Effector CD8-positive, alpha-beta T cell (primary cell): ENCODE data around the gene SLC35B3.
"Not testable (repeated sequence)": the region's sequence is repeated elsewhere in the genome, so short reads cannot be mapped to it uniquely, and the experiment has no call there.

Experiments
- DNase-seq: peaks from one replicate; lab custom pipeline; 2025; lab: John Stamatoyannopoulos, UW

SLC35B3 gene

DNA sequence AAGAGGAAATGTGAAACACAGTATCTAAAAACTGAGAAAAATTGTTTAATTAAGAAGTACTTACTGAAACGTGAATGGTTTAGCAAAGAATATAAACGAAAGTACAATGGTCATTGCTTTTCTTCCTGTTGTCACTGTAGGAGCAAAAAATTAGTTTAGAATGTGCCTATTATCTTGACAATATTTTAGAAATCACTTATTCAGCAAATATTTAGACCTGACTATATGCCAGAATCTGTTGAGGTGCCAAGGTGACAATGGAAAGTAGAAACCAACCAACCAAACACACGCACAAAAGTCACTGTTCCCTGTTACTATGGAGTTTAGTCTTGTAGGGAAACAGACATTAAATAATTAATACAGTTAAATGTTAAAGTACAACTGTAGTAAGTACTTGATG, 20.5 kb downstream of the SLC35B3 start:
- no peak for DNase-seq

DNA sequence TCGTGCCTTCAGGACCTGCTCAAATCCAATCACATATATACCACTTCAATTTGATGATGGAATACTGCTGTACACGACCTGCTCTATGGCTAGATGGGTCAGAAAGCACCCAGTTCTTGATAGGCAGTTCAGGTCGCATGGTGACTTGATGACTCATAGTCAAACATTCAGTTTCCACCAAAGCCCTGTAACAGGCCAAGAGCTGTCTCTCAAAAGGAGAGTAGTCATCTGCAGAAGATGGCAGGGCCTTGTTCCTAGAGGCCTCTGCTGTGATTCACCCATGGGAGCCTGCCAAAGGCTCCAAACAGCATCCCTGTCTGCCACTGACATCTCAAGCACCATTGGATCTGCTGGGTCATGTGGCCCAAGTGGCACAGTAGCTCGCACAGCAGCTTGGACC, 29.4 kb downstream of the SLC35B3 start:
- not testable (repeated sequence) for DNase-seq

DNA sequence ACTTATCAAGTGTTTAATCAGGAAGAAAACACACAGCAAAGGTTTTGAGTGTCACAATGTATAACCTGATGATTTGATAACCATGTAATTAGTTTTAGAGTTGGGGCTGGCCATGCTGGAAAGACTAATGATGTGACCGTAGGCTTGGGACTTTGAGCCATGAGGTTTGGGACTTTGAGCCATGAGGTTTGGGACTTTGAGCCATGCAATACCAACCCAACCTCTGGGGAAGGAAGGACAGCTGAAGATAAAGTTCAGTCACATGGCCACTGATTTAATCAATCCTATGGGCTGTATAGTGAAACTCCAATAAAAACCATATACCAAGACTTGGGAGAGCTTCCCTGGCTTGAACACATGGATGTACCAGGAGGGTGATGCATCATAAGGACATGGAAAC, 32.8 kb downstream of the SLC35B3 start:
- no peak for DNase-seq

DNA sequence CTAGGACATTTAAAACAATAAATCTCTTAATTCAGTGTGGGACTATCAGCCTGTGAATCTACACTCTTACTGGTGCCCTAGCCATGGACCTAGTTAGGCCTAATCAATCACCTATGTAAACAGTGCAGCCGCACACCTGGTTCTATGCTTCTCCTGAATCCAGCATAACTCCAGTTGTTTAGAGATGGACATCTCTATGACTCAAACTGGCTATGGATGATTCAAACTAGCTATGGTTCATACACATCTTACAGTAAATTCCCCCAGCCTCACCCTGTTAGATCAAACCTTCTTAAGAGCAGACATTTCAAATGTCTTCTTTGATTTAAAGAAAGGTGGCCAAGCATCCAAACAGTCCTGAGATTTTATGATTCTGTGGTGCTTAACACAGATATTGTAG, 34.7 kb downstream of the SLC35B3 start:
- DNase-seq: no peak

DNA sequence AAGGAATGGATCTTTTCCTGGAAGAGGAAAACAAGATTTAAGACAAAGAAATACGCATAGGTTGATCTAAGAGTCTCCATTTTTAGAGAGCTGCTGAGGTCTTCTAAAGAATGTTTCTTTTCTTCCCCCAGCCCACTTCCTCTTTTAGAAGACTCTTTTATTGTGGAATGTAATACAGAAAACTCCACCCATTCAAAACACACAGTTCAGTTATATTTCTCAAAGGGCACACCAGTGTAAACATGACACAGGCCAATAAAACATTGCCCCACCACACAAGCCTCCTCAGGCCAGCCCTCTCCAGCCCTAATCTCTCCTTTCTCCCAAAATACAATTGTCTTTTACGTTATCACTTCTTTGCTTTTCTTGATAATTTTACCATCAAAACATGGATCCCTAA, 42.8 kb downstream of the SLC35B3 start:
- no peak for DNase-seq

DNA sequence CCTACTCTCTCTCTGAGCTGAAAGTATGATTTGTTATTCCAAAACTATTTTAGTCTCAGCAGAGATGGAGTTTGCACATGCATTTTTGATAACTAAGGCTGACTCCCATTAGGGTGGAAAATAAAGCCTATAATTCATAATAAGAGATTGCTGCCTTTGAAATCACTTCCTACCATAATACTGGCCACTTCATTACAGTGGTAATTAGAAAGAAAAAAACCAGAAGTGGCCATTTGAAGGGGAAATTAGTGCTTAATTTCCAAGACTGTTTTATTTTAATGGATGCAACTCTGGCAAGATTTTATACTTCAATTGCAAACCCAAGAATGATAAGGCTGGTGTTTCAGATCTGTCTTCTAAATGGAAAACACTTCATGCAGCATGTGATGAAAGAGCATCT, 43.4 kb downstream of the SLC35B3 start:
- no peak for DNase-seq

DNA sequence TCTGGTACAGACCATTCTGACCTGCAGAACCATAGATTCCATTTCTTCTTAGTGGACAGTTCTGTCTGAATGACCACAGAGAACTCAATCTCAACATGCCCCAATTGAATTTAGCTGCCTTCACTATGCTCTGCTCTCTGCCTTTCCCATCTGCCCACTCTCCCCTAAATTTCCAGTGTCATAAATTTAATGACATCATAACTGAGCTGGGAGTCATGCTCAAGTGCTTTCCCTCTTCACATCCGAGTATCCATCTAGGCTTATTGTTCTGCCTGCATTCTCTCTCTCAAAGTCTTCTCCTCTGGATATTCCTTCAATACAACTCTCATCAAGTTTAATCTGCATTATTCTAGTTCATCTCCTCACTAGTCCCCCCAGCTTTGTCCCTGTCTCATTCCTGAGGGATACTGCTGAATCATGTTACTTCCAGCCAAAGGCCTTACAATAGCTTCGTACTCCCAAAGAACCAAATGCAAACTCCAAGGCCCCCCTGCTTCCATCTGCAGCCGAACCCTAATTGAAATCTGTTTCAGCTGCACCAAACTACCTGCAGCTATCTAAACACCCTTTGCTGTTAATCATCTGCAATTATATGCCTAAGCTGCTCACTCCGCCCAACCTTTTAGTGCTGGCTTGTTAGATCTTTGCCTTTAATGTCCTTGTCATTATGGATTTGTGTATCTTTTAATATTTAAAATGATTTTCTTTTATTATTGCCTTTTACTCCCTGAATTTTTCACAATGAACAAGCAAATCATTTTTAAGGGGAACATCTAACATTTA, 46.1 kb downstream of the SLC35B3 start:
- DNase-seq: no peak

DNA sequence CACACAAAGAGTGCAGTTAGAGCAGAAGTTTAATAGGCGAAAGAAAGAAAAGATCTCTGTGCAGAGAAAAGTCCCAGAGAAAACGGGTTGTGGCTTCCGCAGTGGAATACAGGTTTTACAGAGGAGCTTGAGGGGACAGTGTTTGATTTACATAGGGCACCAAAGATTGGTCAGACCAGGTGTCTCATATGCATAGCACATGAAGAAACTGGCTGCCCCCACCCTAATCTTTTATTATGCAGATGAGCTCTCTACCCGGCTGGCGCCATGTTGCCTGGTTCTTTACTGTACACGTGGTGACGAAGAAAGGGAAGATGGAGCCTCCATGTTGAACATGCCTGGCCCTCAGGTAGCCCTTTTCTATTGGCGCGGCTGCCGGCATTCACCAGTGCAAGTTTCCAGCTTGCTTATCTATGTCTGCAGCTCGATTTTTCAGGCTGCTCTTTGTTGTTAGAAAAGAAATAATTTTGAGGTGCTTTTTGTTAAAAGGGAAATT, 47.4 kb downstream of the SLC35B3 start:
- DNase-seq: no peak

DNA sequence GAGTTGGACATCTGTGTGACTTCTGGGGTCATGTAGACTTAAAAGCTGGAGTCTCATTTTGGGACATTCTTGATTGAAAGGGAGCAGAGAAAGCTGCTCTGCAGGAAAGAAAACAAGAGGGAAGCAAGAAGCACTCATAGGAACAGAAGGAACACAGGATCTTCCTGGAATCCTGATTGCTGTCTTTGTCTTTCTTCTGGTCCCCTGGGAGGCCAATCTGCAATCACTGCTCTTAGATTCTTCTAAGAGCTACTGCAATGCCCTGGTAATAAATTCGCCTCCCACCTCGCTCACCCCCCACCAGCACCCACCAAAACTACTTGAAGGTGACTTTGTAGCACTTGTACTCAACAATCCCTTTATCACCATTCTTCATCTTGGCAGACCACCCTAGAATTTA, 51.8 kb downstream of the SLC35B3 start:
- no peak for DNase-seq

DNA sequence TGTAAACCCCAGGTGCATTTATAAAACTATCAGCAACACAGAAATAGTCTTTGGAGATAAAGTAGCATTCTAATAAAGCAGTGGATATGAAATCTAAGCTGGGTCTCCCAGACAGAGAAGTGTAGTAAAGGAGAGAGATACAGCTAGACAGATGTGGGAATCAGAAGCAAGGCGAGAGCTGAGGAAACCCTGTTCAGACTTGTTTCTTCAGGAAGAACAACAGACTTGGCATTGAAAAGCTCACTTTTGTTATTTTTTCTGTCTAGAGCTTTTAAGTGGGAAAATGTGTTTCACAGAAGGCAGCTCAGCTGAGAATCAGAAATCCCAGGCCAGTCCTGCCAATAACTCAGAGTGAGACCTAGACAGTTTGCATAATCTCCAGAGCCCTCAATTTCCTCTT, 52.9 kb downstream of the SLC35B3 start:
- DNase-seq: no peak

DNA sequence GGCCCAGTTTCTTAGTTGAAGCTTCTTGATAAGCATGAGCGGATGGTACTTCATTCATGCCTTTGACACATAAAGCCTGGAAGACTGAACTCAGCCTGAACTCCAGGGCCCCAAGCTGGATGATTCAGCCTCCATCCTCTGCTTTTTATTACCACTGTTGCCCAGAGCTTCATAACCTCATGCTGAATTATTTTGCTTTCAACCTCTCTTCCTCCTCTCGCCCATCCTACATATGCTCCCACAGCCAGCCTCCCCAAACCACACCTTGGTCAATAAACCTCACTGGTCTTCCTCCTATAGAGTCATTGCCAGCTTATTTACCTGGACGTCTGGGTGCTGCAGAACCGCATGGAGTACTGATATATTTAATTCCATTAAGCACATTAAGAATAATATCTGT, 59.4 kb downstream of the SLC35B3 start:
- no peak for DNase-seq
